Measurements from ENCODE around the gene NPPA.
A peak's percentile ranks its signal among the peaks of the same experiment; 100 is the strongest.

NPPA gene

GRCh38 chr1:11858968-11859871 lies 11.6 kb upstream of the NPPA start:
- Histone ChIP-seq H3K27ac (ENCODE audit: low read depth, low read length, poor library complexity, severe bottlenecking) (no peak overlapping the region), H3K4me1 (ENCODE audit: insufficient read depth, low read length, severe bottlenecking) (no peaks in the 10 kb centered on the region), H3F3A (ENCODE audit: insufficient read depth, low read length) (no peaks in the 10 kb centered on the region), H3K36me3 (ENCODE audit: insufficient read depth, low read length) (no peaks in the 10 kb centered on the region), H3K27me3 (ENCODE audit: insufficient read depth, low read length) (0 out of 2 replicates have a peak, but pooled peaks cover 8% of the 10 kb centered on the region), H3K4me3 (ENCODE audit: low read depth, low read length, poor library complexity, severe bottlenecking) (no peak overlapping the region), H3K4me2 (ENCODE audit: low read length) (no peak overlapping the region), H3K9me3 (ENCODE audit: low read length) (no peaks in the 10 kb centered on the region), H4K20me1 (ENCODE audit: insufficient read depth, low read length) (no peaks in the 10 kb centered on the region), H3K79me2 (ENCODE audit: insufficient read depth, low read length) (no peaks in the 10 kb centered on the region), H3K9ac (ENCODE audit: low read length) (no peak overlapping the region), H2AFZ (ENCODE audit: low read length) (no peak overlapping the region), H3K9me2 (ENCODE audit: low read depth, low read length) (no peaks in the 10 kb centered on the region)
- TF ChIP-seq CTCF (IDR thresholded peaks at IDR 0.05; ENCODE audit: low read length) (peak; percentile 15; the same call in 1 of the 2 replicates), EZH2 (IDR thresholded peaks at IDR 0.05; ENCODE audit: borderline replicate concordance, low read length) (no peak)

- no peaks in the 10 kb centered on the region for H3K9me3 ChIP-seq (ENCODE audit: low read length)
- no peak within 1 kb of the TSS for H3K4me2 ChIP-seq (ENCODE audit: low read length)
- TF ChIP-seq CTCF (IDR thresholded peaks at IDR 0.05; ENCODE audit: low read length) (no peak), EZH2 (IDR thresholded peaks at IDR 0.05; ENCODE audit: borderline replicate concordance, low read length) (no peak)
- no peaks in the 10 kb centered on the region for H3K4me1 ChIP-seq (ENCODE audit: insufficient read depth, low read length, severe bottlenecking)
- no peak within 1 kb of the TSS for H2AFZ ChIP-seq (ENCODE audit: low read length)
- H3K79me2 ChIP-seq (ENCODE audit: insufficient read depth, low read length): no peaks in the 10 kb centered on the region
- H3K36me3 ChIP-seq (ENCODE audit: insufficient read depth, low read length): no peaks in the 10 kb centered on the region
- 0 out of 2 replicates have a peak, but pooled peaks cover 8% of the 10 kb centered on the region for H3K27me3 ChIP-seq (ENCODE audit: insufficient read depth, low read length)
- no peaks in the 10 kb centered on the region for H3F3A ChIP-seq (ENCODE audit: insufficient read depth, low read length)
- H3K27ac ChIP-seq (ENCODE audit: low read depth, low read length, poor library complexity, severe bottlenecking): no peak within 1 kb of the TSS
- H3K9me2 ChIP-seq (ENCODE audit: low read depth, low read length): no peaks in the 10 kb centered on the region
- H4K20me1 ChIP-seq (ENCODE audit: insufficient read depth, low read length): no peaks in the 10 kb centered on the region
- no peak within 1 kb of the TSS for H3K4me3 ChIP-seq (ENCODE audit: low read depth, low read length, poor library complexity, severe bottlenecking)
- no peak within 1 kb of the TSS for H3K9ac ChIP-seq (ENCODE audit: low read length)
Measured at GRCh38 chr1:11858613-11858967, 11.0 kb upstream of the NPPA start, which contains the start of gene NPPB. TSS of gene NPPB (minus strand) at chr1:11858945. CDS start at chr1:11858833, 112 bp downstream.

GRCh38 chr1:11858158-11858557 lies 10.6 kb upstream of the NPPA start:
- Histone ChIP-seq H3K27me3 (ENCODE audit: insufficient read depth, low read length) (peaks cover 8% of the 10 kb centered on the region; the same call in 1 of the 2 replicates), H3K9ac (ENCODE audit: low read length) (no peak overlapping the region), H3K4me3 (ENCODE audit: low read depth, low read length, poor library complexity, severe bottlenecking) (no peak overlapping the region), H2AFZ (ENCODE audit: low read length) (no peak overlapping the region), H3F3A (ENCODE audit: insufficient read depth, low read length) (no peaks in the 10 kb centered on the region), H3K79me2 (ENCODE audit: insufficient read depth, low read length) (no peaks in the 10 kb centered on the region), H3K9me3 (ENCODE audit: low read length) (no peaks in the 10 kb centered on the region), H3K36me3 (ENCODE audit: insufficient read depth, low read length) (no peaks in the 10 kb centered on the region), H3K4me2 (ENCODE audit: low read length) (no peak overlapping the region), H3K9me2 (ENCODE audit: low read depth, low read length) (no peaks in the 10 kb centered on the region), H4K20me1 (ENCODE audit: insufficient read depth, low read length) (no peaks in the 10 kb centered on the region), H3K27ac (ENCODE audit: low read depth, low read length, poor library complexity, severe bottlenecking) (no peak overlapping the region), H3K4me1 (ENCODE audit: insufficient read depth, low read length, severe bottlenecking) (no peaks in the 10 kb centered on the region)
- no peak for TF ChIP-seq CTCF (IDR thresholded peaks at IDR 0.05; ENCODE audit: low read length)
- no peak for TF ChIP-seq EZH2 (IDR thresholded peaks at IDR 0.05; ENCODE audit: borderline replicate concordance, low read length)

Measured in OCI-LY1 (cell line).